Stimulated activated CD8-positive, alpha-beta memory T cell treated with anti-CD3 and anti-CD28 coated beads, Interleukin-4, amount 100 ng/mL, for 48 hours (primary cell): ENCODE results near the gene C16orf74.

ENCODE experiments used
- DNase-seq: peaks from one replicate; pipeline ENCODE4 v3.0.0-alpha.2; 2020

C16orf74 gene

DNA sequence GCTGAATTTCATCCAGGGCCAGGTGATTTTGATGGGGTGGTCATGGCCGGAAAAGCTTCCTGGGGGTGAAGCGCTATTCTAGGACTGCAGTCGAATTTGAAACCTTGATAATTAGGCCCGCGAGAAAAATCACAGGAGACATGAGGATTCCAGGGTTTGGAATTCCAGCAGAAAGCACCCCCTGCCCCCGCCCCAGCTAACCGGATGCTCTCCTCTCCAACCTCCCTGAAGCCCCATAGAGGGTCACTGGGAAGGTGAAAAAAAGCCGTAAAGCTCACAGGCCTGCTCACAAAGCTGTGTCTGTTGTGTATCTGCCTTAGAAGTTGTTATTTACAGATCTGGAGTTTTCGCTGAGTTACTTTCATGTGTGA is 61.0 kb downstream of the C16orf74 start:
- no peak for DNase-seq

DNA sequence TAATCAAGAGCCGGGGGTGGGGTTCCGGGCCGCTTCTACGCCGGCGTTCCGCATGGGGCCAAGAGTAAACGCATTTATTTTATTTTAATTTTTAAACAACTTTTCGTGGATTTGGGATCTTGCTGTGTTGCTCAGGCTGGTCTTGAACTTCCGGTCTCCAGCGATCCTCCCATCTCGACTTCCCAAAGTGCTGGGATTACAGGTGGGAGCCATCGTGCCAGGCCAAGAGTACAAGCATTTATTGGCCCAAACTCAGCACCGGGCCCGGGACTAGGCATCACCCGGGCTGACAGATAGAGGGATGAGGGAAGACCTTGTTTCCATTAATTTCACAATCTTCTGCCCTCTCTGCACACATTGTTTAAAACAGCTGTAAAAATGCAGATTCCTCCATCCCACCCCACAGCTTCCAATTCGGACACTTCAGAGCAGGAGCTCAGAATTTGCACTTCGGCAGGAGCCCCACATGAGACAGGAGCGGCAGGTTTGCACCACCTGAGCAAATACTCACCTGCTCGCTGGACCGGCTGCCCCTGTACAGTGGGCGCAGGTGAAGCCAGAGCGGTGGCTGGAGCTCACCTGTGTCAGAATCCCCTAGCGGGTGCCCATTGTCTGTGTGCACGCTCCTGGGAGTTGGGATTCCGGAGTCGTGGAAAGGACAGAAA is 61.5 kb downstream of the C16orf74 start:
- no peak for DNase-seq

DNA sequence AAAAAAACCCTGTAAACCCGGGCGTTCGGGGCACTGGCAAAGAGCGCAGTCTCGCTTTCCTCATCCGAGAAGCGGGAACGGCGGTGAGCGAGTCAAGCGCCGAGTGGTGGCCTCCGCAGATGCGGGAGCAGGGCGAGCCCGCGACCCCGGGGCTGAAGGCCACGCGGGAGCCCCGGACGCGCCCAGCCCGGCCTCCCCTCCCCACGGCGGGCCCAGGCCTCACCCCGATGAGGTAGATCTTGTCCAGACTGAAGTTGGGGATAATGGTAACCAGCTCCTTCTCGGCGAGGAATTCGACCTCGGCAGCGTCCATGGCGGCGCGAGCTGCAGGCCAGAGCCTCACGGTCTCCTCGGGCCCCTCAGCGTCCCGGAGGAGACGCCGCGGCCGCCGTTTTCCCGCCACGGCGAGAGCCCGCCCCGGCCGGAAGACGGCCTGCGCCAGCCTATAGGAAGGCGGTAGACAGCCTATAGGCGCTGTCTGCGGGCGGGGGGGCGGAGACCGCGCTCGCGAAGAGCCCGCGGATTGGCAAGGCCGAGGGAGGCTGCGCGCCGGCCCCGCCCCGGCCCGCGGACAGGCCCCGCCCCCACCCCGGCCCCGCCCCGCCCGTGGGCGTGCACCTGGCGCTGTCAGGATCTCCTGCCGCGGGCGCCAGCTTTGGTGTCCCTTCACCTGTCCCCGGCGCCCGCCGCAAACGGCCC is 62.2 kb downstream of the C16orf74 start, which contains the start of gene GINS2:
TSS of gene GINS2 (minus strand) at position 369 of the 699 bp plus-strand sequence. CDS start at position 313, 56 bp downstream.
- DNase-seq: peak; percentile 91

DNA sequence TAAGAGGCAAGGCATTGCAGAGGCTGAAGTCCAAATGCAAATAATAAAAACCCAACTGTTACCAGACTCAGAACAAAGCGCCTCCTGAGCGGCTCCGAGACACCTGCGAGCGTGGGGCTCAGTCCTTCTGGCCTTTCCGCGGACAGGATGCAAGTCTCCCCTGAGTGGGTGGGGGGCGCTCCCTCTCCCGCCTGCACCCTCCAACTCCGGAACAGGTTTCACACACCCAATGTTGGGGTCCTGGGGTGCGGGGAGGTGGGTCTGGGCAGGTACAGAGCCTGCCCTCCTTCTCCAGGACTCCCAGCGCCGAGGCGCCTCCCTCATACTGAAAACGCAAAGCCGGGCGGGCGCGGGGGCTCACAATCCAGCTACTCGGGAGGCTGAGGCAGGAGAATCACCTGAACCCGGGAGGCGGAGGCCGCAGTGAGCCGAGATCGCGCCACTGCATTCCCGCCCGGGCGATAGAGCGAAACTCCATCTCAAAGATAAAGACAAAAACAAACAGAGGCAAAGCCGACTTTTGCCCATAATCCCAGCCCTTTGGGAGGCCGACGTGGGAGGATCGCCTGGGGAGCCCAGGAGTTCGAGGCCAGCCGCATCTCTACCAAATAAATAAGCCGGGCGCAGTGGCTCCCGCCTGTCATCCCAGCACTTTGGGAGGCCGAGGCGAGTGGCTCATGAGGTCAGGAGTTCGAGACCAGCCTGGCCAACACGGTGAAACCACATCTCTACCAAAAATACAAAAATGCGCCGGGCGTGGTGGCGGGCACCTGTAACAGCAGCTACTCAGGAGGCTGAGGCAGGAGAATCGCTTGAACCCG is 63.0 kb downstream of the C16orf74 start:
- peak; percentile 37 for DNase-seq

DNA sequence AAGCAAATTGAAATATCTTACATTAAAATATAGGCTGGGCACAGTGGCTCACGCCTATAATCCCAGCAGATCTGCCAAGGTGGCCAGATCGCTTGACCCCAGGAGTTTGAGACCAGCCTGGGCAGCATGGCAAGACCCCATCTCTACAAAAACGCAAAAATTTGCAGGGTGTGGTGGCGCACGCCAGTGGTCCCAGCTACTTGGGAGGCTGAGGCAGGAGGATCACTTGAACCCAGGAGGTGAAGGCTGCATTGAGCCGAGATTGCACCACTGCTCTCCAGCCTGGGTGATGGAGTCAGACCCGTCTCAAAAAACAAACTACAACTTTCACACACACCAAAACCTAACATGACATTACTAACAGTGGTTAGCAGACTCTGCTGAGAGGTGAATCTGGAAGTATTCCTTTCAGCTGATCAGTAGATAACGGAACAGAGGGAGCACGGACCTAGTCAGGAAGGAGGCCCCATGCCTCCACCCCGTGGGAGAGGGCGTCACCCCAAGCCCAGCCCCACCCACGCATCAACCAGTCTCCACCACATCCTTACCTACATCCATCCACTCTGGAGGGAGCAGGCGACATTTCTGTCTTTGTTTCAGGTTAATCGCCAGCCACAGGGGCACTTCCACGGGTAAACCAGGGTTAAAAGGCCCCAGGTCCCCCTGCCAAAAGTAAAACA is 63.8 kb downstream of the C16orf74 start:
- peak; percentile 66 for DNase-seq

DNA sequence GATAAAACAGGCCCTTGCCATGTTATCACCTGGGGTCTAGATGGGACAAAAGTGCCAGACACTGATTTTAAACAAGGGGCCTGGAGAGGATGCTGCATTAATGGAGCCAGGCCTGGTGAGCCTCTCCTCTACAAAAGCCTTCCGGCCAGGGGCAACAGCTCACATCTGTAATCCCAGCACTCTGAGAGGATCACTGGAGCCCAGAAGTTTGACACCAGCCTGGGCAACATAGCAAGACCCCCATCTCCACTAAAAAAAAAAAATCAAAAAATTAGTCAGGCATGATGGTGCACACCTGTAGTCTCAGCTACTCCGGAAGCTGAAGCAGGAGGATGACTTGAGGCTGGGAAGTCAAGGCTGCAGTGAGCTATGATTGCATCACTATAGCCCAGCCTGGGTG is 65.6 kb downstream of the C16orf74 start:
- no peak for DNase-seq

DNA sequence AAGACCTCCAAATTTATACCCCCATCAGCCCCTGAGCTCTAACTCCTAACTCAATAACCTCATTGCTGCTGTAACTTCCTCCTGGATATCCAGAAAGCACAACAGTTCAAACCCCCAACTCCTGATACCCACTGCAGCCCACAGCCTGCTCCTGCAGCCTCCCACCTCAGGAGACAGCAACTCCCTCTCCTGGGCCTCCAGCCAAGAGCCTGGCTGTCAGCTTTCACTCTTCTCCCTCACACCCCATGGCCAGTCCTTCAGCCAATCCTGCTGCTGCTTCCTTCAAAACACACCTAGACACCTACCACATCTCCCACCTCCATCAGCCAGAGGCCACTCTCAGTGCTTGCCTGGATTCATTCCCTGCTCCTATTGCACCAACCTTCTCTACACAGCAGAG is 67.5 kb downstream of the C16orf74 start:
- no peak for DNase-seq

DNA sequence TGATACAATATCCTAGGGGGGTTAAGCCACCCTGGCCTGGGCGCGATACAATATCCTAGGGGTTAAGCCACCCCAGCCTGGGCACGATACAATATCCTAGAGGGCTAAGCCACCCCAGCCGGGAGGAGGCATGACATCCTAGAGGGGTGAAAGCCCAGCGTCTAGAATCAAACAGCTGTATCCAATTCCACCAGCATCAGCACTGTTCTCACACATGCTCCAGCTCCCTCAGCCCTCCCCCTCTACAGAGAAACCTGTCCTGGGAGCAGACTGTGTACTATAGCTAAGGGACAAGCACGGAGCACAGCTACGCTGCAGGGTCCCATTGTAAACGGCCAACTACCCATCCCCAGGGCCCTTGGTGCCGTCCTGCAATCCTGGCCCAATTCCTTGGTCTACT is 68.4 kb downstream of the C16orf74 start:
- DNase-seq: no peak

DNA sequence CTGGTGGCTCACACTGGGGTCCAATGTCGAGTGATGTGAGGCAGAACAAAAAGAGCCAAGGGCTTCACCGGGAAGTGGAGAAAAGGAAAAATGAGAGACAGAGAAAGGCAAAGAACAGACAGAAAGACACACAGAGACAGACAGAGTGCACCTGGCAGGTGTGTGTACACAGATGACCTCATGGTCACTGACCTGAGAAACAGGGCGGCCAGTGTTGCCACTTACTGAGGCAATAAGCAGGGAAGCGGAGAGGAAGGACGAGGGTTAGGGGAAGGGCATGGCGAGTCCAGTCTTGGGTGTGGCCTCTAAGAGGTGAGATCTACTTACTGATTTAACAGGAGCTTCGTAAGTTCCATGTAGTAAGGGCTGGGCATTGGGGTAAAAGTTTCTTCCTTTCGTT is 69.6 kb downstream of the C16orf74 start:
- no peak for DNase-seq

DNA sequence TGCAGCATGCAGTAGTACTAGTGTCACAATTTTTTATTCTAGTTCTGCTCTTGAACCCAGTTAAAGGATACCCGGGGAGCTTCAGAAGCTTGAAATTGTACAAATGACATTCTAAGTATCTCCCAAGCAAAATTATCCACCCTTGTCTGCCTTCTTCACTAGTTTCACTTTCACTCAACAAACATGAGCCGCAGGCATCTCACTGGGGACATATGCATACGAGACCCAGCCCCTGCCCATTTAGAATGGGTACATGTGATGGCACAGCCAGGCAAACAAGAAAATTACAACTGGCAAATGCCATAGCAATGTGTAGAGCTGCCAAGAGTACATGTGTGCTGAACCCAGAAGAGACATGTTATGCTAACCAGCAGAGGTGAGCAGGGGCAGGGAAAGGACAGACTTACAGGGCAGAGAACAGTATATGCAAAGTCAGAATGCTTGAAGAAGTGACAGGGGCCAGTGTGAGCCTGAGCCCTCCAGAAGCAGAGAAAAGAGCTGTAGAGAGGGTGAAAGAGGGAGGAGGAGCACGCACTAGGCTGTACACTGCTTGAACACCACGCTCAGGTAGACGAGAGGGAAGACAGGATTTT is 70.4 kb downstream of the C16orf74 start:
- no peak for DNase-seq

DNA sequence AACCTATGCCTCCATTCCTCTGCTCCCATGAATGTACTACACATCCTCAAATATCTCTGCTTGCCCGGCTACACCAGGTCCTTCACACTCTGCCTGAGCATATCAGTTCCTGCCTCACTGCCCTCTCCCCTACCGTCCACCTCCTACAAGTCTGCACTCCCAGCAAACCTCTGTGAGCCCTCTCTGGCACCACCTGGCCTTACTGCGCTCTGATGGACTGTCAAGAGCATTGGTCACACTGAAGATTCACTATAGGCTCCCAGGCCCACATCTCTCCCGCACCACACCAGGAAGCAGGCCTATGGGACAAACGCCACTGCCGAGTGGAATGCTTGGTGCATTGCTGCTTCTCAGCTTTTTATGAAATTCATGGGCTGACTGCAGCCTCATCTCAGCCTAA is 71.0 kb downstream of the C16orf74 start:
- no peak for DNase-seq

DNA sequence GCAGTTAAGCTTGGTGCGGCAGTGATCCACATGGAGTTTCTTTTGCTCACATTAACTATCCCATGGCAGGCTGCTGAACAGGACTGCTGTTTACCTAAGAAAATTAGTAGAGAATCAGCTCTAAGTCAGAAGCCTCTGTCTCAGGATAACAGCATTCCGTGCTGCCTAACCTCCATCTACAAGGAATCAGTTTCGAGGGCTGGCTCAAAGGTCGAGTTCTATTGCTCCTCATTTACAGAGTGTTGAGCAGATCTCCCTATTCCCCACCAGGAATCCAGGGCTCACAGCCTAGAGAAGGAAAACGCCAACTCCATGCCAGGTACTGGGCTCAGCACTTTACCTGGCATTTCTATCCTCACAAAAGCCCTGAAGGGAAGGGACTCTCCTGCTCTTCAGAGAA is 72.1 kb downstream of the C16orf74 start:
- no peak for DNase-seq

DNA sequence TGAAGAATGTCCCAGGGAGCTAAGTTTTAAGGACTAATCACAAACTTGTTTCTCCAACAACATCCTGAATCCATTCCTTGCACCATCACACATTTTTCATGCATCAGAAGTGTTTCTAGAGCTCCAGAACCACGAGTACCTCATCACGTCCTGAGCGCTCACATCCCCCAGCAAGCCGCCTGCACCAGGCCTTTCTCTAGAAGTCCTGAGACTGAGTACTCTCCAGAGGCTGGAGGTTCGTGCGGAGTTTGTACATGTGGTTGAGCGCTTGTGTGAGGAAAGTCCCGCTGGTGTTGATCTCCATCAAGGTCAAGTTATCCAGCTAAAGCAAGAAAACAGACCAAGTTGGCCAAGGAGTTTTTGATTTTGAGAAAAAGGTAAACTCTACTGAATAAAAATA is 72.9 kb downstream of the C16orf74 start:
- DNase-seq: no peak

DNA sequence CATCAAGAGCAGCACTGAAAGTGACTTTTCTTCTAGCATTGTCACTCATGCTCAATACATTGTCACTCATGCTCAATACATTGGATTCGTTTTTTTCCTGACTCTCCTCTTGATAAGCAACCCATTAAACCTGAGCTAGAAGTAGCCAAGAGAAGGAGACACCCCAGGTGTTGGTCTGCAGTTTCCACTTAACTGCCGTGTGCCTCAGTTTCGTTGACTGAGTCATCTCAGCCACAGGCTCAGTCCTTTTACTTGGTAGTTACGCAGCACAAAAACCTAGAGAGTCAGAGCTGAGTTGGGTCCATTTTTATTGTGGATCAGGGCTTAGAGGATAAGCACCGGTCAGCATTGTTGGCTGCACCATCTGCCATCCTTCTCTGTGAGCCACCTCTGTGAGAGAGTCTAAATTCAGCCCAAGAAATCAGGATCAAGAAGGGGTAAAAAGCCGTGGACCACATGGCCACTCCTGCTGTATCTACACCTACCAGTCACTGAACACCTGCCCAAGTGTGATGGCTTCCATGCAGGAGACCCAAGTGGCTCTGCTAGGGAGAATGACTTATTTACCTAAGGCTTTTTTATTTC is 73.4 kb downstream of the C16orf74 start:
- no peak for DNase-seq

DNA sequence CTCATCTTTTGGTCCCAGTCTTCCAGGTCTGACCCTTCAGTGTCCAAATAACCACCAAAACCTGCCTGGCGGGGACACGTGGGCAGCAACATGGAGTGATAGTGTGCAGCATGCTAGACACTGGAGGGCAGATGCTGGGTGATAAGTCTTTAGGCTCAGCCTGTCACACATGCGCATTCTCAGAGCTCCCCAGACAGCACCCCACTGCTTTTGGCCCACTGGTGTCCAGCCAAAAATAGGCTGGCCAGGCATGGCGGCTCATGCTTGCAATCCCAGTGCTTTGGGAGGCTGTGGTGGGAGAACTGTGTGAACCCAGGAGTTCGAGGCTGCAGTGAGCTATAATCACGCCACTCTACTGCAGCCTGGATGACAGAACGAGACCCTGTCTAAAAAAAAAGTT is 74.4 kb downstream of the C16orf74 start:
- DNase-seq: no peak

DNA sequence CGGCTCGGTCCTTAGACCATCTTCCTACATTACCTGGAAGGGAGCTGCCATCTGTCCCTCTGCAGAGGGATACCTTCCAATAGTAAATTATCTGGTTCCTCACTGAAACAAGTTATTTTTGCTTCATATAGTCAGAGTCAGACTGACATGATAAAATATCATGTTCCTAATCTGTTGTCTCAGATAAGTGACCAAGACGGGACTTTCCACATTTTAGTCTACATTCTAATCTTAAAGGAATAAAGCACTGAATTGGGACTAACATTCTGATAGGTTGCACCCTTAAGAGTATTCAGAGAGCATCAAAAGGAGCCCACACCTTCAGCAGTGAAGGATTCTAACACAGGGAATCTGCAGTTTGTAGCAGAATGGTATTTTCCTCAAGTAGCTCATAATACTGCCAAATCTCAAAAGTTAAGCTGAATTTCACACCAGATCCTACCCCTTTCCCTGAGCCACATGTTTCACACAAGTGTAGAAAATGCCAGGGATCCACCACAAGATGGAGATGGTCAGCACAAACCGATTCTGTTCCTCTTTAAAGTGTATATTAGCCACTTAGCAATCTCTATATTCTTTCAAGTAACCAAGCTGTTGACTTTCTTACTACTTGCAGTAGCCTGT is 75.5 kb downstream of the C16orf74 start:
- DNase-seq: no peak

DNA sequence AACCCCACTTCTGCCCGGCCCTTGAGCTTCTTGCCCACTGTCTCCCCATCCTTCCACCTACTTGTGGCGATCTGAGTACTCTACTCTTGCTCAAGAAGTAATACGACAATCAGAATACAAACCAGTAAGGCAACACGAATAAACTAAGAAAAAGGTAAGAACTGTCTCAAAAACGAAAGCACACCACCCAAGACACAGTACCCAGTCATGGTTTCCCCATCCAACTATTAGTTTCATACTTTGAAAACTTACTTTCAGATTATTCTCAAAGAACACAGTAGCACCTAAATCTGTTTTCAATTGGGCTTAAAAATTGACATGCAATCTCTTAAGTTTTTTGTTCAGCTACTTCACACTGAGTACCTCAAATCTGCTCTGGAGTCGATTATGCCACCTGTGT is 76.1 kb downstream of the C16orf74 start:
- DNase-seq: no peak

DNA sequence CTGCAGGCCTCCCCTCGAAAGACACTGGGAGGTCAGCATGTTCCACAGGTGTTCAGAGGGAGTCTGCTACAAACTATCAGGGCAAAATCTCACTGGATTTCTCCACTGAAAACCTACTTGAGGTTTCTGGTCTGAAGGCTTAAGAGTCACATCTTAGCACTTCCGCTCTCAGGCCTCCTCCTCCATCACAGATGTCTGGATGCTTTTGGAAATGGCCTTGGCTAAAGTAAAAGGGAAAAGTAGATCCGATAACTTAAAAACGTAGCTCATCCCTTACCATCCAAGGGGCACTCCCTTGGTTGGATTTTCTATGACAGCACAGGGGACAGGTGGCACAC is 76.5 kb downstream of the C16orf74 start:
- DNase-seq: no peak

DNA sequence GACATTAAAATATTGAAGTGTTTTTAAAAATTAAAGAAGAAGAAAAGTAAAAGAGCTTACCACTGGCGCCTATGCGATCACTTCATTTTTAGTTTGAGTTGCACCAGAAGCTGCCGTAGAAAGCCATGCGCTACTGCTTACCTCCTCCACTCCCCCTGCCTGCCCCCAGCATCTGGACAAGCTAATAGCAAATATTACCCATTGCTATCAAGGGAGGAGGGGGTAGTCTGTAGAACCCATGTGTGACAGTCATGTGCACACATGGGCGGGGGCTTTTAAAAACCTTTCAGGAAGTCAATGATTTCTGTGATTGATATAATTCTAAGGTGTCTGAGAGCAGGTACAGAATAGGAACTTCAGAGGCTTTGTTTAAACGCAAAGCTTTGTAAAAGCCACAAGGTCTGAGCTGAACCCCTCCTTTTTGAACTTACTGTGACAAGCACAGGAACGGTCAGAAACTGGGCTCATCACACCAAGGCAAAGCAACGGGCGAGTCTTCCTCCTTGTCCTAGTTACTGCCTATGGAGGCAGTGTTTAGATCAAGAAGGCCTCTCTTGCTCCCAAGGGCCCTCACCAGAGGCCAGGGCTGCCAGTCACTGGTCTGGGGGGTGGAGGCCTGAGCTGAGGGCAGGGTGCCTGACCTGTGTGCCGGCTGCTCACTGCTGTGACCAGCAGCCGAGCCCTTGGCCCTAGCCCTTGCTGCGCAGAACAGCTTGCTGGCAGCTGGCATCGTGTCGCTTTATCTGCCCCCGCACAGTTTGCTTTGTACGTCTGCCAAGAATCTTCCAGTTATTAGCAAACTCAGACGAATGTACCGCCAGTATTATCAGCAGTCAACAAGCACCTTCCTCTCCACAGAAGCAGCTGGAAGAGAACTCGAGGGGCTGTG is 77.1 kb downstream of the C16orf74 start:
- DNase-seq: no peak

DNA sequence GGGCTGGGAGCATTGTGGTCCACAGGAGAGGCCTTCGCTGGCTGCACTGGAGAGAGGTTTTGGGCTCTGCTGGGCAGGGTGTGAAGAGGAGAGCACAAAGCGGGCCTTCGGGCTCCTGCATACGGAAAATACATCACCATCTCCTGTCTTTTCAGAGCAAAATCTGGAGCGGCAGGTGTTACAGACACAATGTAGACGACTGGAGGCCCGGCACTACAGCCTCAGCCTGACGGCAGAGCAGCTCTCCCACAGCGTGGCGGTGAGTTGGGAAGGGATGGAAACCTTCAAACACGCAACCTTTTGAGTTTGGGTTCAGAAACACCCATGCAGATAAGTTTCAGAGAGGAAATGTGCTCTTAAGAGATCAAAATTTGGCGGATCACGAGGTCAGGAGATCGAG is 80.1 kb downstream of the C16orf74 start:
- DNase-seq: no peak
